Measurements from ENCODE around the gene CD40.

CD40 gene

GRCh38 chr20:46169245-46170171 is 51.4 kb downstream of the CD40 start:
- TF ChIP-seq FOXP2 (optimal IDR thresholded peaks at IDR 0.05; ENCODE audit: borderline replicate concordance, extremely low read depth, extremely low read length, insufficient read depth): no peak
- no peak for TF ChIP-seq TAF1 (IDR thresholded peaks at IDR 0.05; ENCODE audit: borderline replicate concordance, insufficient read depth, low read length)
- no peak for TF ChIP-seq POLR2AphosphoS5 (IDR thresholded peaks at IDR 0.05; ENCODE audit: low read depth, low read length)
- no peak for TF ChIP-seq SIN3A (IDR thresholded peaks at IDR 0.05; ENCODE audit: borderline replicate concordance, insufficient read depth, low read length)
- TF ChIP-seq REST (IDR thresholded peaks at IDR 0.05; ENCODE audit: insufficient read depth in 1 of 2, low read depth in 2 of 2, low read length in 2 of 2): no peak

- TF ChIP-seq SIN3A (IDR thresholded peaks at IDR 0.05; ENCODE audit: borderline replicate concordance, insufficient read depth, low read length) (no peak), FOXP2 (optimal IDR thresholded peaks at IDR 0.05; ENCODE audit: borderline replicate concordance, extremely low read depth, extremely low read length, insufficient read depth) (no peak), POLR2AphosphoS5 (IDR thresholded peaks at IDR 0.05; ENCODE audit: low read depth, low read length) (no peak), REST (IDR thresholded peaks at IDR 0.05; ENCODE audit: insufficient read depth in 1 of 2, low read depth in 2 of 2, low read length in 2 of 2) (no peak), TAF1 (IDR thresholded peaks at IDR 0.05; ENCODE audit: borderline replicate concordance, insufficient read depth, low read length) (no peak)
Measured at GRCh38 chr20:46171476-46171875, 53.4 kb downstream of the CD40 start.

DNA sequence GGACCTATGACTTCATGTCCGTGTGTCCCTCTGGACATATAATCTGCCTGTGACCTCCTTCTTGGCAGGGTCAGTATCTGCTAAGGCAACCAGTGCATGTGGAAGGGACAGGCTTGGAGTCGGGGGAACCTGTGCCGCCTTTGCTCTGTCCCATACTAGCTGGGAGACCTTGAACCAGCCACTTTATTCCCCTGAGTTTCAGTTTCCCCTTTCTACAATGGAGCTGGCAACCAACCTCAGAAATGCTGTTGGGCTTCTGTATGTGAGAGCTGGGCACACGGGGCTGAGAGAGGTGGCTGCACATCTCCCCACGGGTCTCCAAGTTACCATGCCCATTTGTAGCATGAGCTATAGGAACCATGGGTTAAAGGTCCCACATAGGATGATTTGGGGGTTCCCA is 53.8 kb downstream of the CD40 start:
- TF ChIP-seq FOXP2 (optimal IDR thresholded peaks at IDR 0.05; ENCODE audit: borderline replicate concordance, extremely low read depth, extremely low read length, insufficient read depth): no peak
- no peak for TF ChIP-seq TAF1 (IDR thresholded peaks at IDR 0.05; ENCODE audit: borderline replicate concordance, insufficient read depth, low read length)
- no peak for TF ChIP-seq SIN3A (IDR thresholded peaks at IDR 0.05; ENCODE audit: borderline replicate concordance, insufficient read depth, low read length)
- TF ChIP-seq REST (IDR thresholded peaks at IDR 0.05; ENCODE audit: insufficient read depth in 1 of 2, low read depth in 2 of 2, low read length in 2 of 2): no peak
- TF ChIP-seq POLR2AphosphoS5 (IDR thresholded peaks at IDR 0.05; ENCODE audit: low read depth, low read length): no peak

DNA sequence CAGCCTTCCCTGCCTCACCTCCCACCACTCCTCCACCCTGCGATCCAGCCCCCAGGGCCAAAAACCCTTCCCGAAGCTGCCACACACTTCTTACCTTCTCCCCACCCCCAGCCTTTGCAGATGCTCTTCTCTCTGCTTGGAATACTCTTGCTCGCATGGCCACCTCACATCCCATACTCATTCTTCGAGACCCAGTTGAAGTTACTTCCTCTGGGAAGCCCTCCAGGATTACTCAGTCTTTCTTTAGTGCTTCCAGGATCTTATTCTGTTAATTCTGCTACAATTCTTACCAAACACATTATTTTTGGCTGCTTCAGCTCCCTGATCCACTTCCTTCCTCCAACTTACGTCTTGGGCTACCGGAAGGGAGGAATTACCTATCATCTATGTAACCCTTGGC is 54.3 kb downstream of the CD40 start:
- TF ChIP-seq TAF1 (IDR thresholded peaks at IDR 0.05; ENCODE audit: borderline replicate concordance, insufficient read depth, low read length) (no peak), FOXP2 (optimal IDR thresholded peaks at IDR 0.05; ENCODE audit: borderline replicate concordance, extremely low read depth, extremely low read length, insufficient read depth) (no peak), REST (IDR thresholded peaks at IDR 0.05; ENCODE audit: insufficient read depth in 1 of 2, low read depth in 2 of 2, low read length in 2 of 2) (no peak), SIN3A (IDR thresholded peaks at IDR 0.05; ENCODE audit: borderline replicate concordance, insufficient read depth, low read length) (no peak), POLR2AphosphoS5 (IDR thresholded peaks at IDR 0.05; ENCODE audit: low read depth, low read length) (no peak)
